Smooth muscle cell (in vitro differentiated cells): Measurements from ENCODE around the gene FBXO22. TPM values are rescaled to one million over a fixed set of nuclear protein-coding genes. Genes with fewer than 3 reads are reported as not detected.

ENCODE experiments used
- DNase-seq: peaks from one replicate; lab custom pipeline; 2025; ENCODE audit not compliant: unreplicated experiment; lab: John Stamatoyannopoulos, UW
- H2AFZ ChIP-seq: fragments of 200-600 bp; sonication (generic); 2 replicates; pipeline ENCODE4 v1.6.0; 2016; ENCODE audit warnings: antibody characterized with exemption, low read depth, mild to moderate bottlenecking
- H3F3A ChIP-seq: fragments of 200-600 bp; sonication (generic); 2 replicates; pipeline ENCODE4 v1.6.0; 2017; ENCODE audit warnings: antibody characterized with exemption, low read depth
- H3K27ac ChIP-seq: fragments of 200-600 bp; sonication (generic); 2 replicates; pipeline ENCODE4 v1.5.1; 2016; ENCODE audit warnings: low read depth, mild to moderate bottlenecking
- H3K27me3 ChIP-seq: fragments of 200-600 bp; sonication (generic); 2 replicates; pipeline ENCODE4 v1.6.1; 2016; ENCODE audit warnings: low read depth, mild to moderate bottlenecking
- H3K36me3 ChIP-seq: fragments of 200-600 bp; sonication (generic); 2 replicates; pipeline ENCODE4 v1.5.1; 2016; ENCODE audit warnings: low read depth
- H3K4me1 ChIP-seq: fragments of 200-600 bp; sonication (generic); 2 replicates; pipeline ENCODE4 v1.5.1; 2016; ENCODE audit warnings: low read depth
- H3K4me2 ChIP-seq: fragments of 200-600 bp; sonication (generic); 2 replicates; pipeline ENCODE4 v1.6.0; 2016; ENCODE audit warnings: mild to moderate bottlenecking
- H3K4me3 ChIP-seq: fragments of 200-600 bp; sonication (generic); 2 replicates; pipeline ENCODE4 v1.5.1; 2016; ENCODE audit warnings: mild to moderate bottlenecking
- H3K79me2 ChIP-seq: fragments of 200-600 bp; sonication (generic); 2 replicates; pipeline ENCODE4 v1.6.0; 2016; ENCODE audit warnings: low read depth, mild to moderate bottlenecking
- H3K9ac ChIP-seq: fragments of 200-600 bp; sonication (generic); 2 replicates; pipeline ENCODE4 v1.6.0; 2016; ENCODE audit warnings: low read depth
- H3K9me3 ChIP-seq: fragments of 200-600 bp; sonication (generic); replicated peaks from 2 replicates; pipeline ENCODE4 v1.5.1; 2016; ENCODE audit warnings: low read depth
- H4K20me1 ChIP-seq: fragments of 200-600 bp; sonication (generic); 2 replicates; pipeline ENCODE4 v1.6.0; 2016; ENCODE audit warnings: low read depth
- WGBS: methylation state at CpG from one replicate; pipeline ENCODE4 v1.1.7; 2016; ENCODE audit warnings: low lambda C conversion rate; 5-methylcytosine and 5-hydroxymethylcytosine counted together
- polyA plus RNA-seq: library from polyadenylated mRNA; unstranded; fragments of >200 nt; fragmentation: Nextera tagmentation; extraction: Ambion mirVana; gene quantifications from 2 replicates; pipeline ENCODE4 v1.2.1, GENCODE V29; 2016
- total RNA-seq: library from RNA; depleted of rRNA; stranded (reverse); fragments of >200 nt; gene quantifications from 2 replicates; pipeline ENCODE4 v1.2.3, GENCODE V29; 2014
- TF ChIP-seq, protein P1 (sequence below): fragments of 200-600 bp; sonication (generic); IDR thresholded peaks from 2 replicates; pipeline ENCODE4 v1.5.1; 2017; ENCODE audit warnings: borderline replicate concordance, mild to moderate bottlenecking, antibody characterized with exemption; ENCODE audit not compliant: insufficient read depth, poor library complexity, severe bottlenecking

The FBXO22 gene
- total and polyA plus RNA-seq, 2 experiments from 2014 or later = 51.5 to 60.1 TPM

DNA sequence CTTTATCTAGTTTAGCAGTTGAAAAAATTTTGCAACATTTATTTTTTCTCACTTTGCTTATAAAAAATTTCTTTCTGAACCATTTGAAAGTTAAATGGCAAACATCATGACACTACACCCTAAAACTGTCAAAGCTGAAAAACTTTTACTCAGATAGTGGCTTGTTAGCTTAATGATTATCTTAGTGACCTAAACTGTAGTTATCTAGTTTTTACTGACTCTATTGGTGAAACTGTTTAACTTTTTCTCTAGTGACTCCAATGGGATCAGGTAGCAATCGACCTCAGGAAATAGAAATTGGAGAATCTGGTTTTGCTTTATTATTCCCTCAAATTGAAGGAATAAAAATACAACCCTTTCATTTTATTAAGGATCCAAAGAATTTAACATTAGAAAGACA is 13.3 kb downstream of the FBXO22 start:
- TF ChIP-seq, protein P1, sequence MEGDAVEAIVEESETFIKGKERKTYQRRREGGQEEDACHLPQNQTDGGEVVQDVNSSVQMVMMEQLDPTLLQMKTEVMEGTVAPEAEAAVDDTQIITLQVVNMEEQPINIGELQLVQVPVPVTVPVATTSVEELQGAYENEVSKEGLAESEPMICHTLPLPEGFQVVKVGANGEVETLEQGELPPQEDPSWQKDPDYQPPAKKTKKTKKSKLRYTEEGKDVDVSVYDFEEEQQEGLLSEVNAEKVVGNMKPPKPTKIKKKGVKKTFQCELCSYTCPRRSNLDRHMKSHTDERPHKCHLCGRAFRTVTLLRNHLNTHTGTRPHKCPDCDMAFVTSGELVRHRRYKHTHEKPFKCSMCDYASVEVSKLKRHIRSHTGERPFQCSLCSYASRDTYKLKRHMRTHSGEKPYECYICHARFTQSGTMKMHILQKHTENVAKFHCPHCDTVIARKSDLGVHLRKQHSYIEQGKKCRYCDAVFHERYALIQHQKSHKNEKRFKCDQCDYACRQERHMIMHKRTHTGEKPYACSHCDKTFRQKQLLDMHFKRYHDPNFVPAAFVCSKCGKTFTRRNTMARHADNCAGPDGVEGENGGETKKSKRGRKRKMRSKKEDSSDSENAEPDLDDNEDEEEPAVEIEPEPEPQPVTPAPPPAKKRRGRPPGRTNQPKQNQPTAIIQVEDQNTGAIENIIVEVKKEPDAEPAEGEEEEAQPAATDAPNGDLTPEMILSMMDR = no peak
- Histone ChIP-seq H3K36me3 (peaks cover 9% of the 10 kb centered on the region), H2AFZ (no peak overlapping the region), H3K4me2 (no peak overlapping the region), H3K9ac (no peak overlapping the region), H3K79me2 (peaks cover 23% of the 10 kb centered on the region), H3K4me3 (no peak overlapping the region), H3K9me3 (peaks cover 5% of the 10 kb centered on the region), H3K27me3 (no peaks in the 10 kb centered on the region), H3K27ac (no peak overlapping the region), H4K20me1 (peaks cover 84% of the 10 kb centered on the region), H3K4me1 (no peaks in the 10 kb centered on the region), H3F3A (no peaks in the 10 kb centered on the region)
- 97% methylated on average over 1 of the region's 1 CpG for WGBS
- DNase-seq = no peak

DNA sequence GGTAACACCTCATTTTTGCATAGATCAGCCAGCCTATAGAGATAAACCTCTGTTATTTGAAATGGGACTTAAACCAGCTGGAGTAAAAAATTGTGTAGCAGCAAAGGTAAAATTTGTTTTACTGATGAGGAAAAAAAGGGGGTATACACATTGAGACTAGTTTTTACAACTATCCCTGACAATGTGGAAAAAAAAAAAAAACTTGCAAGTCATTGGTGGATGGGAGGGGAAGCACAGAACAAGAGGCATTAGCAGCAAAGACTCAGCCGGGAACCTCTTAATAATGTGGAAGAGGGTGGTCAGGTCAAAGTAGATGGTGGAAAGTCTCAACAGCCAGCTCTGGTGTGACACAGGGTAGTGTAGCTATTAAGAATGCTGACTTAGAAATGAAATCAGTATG is 14.5 kb downstream of the FBXO22 start:
- Histone ChIP-seq H3K79me2 (peaks cover 12% of the 10 kb centered on the region), H3K36me3 (peaks cover 9% of the 10 kb centered on the region), H3F3A (no peaks in the 10 kb centered on the region), H3K9me3 (no peaks in the 10 kb centered on the region), H3K4me2 (no peak overlapping the region), H2AFZ (no peak overlapping the region), H3K4me3 (no peak overlapping the region), H3K27me3 (no peaks in the 10 kb centered on the region), H4K20me1 (peaks cover 85% of the 10 kb centered on the region), H3K27ac (no peak overlapping the region), H3K9ac (no peak overlapping the region), H3K4me1 (no peaks in the 10 kb centered on the region)
- DNase-seq = no peak
- 95% methylated on average over 1 of the region's 1 CpG for WGBS
- TF ChIP-seq, protein P1 = no peak

DNA sequence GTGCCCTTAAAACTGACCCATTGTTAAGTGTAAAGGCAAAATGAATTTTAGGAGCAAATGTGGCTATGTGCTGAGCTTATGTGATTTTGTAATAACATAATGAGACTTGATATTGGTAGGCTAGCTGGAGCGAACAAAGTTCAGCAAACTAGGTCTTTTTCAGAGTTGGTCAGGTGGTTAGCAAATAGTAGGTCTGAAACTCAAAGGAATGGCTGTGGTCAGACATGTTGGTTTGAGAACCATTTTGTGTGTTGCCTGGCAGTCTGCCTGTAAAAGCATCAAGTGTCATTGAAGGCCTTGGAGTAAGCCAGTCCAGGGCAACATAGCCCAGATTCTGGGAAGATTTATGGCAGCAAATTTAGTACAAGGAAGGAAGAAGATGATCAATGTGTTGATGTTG is 16.4 kb downstream of the FBXO22 start:
- peaks cover 88% of the 10 kb centered on the region for H4K20me1 ChIP-seq
- TF ChIP-seq, protein P1 = no peak
- no peak overlapping the region for H3K4me3 ChIP-seq
- no peaks in the 10 kb centered on the region for H3F3A ChIP-seq
- H3K79me2 ChIP-seq = no peaks in the 10 kb centered on the region
- H2AFZ ChIP-seq = no peak overlapping the region
- H3K27ac ChIP-seq = no peak overlapping the region
- 96% methylated on average over 1 of the region's 1 CpG for WGBS
- no peaks in the 10 kb centered on the region for H3K9me3 ChIP-seq
- H3K36me3 ChIP-seq = peaks cover 4% of the 10 kb centered on the region
- H3K4me2 ChIP-seq = no peak overlapping the region
- no peak for DNase-seq
- H3K9ac ChIP-seq = no peak overlapping the region
- no peaks in the 10 kb centered on the region for H3K4me1 ChIP-seq
- H3K27me3 ChIP-seq = no peaks in the 10 kb centered on the region
